ENCODE results near the gene ANKMY2.

DNA sequence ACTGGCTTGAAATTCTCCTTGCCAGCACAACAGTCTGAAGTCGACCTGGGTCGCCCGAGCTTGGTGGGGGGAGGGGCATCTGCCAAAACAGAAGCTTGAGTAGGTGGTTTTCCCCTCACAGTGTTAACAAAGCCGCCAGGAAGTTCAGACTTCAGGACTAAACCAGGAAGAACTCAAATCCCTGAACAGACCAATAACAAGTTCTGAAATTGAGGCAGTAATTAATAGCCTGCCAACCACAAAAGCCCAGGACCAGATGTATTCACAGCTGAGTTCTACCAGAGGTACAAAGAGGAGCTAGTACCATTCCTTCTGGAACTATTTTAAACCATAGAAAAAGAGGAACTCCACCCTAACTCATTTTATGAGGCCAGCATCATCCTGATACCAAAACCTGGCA, 73.6 kb downstream of the ANKMY2 start:
- TF ChIP-seq, protein P1, sequence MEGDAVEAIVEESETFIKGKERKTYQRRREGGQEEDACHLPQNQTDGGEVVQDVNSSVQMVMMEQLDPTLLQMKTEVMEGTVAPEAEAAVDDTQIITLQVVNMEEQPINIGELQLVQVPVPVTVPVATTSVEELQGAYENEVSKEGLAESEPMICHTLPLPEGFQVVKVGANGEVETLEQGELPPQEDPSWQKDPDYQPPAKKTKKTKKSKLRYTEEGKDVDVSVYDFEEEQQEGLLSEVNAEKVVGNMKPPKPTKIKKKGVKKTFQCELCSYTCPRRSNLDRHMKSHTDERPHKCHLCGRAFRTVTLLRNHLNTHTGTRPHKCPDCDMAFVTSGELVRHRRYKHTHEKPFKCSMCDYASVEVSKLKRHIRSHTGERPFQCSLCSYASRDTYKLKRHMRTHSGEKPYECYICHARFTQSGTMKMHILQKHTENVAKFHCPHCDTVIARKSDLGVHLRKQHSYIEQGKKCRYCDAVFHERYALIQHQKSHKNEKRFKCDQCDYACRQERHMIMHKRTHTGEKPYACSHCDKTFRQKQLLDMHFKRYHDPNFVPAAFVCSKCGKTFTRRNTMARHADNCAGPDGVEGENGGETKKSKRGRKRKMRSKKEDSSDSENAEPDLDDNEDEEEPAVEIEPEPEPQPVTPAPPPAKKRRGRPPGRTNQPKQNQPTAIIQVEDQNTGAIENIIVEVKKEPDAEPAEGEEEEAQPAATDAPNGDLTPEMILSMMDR (IDR thresholded peaks at IDR 0.05; ENCODE audit: poor library complexity, severe bottlenecking), result no peak
- TF ChIP-seq EP300 (conservative IDR thresholded peaks at IDR 0.05; ENCODE audit: poor library complexity, severe bottlenecking) (no peak), POLR2AphosphoS5 (IDR thresholded peaks at IDR 0.05) (no peak), EZH2 (IDR thresholded peaks at IDR 0.05; ENCODE audit: borderline replicate concordance, insufficient read depth, low read length, poor library complexity, severe bottlenecking) (no peak), RAD21 (conservative IDR thresholded peaks at IDR 0.05) (no peak), MXI1 (conservative IDR thresholded peaks at IDR 0.05; ENCODE audit: poor library complexity, severe bottlenecking) (no peak), TAF1 (IDR thresholded peaks at IDR 0.05; ENCODE audit: low read depth) (no peak), SMC3 (conservative IDR thresholded peaks at IDR 0.05; ENCODE audit: poor library complexity) (no peak)
